Measurements from ENCODE around the gene ITGA3.

ITGA3 gene

DNA sequence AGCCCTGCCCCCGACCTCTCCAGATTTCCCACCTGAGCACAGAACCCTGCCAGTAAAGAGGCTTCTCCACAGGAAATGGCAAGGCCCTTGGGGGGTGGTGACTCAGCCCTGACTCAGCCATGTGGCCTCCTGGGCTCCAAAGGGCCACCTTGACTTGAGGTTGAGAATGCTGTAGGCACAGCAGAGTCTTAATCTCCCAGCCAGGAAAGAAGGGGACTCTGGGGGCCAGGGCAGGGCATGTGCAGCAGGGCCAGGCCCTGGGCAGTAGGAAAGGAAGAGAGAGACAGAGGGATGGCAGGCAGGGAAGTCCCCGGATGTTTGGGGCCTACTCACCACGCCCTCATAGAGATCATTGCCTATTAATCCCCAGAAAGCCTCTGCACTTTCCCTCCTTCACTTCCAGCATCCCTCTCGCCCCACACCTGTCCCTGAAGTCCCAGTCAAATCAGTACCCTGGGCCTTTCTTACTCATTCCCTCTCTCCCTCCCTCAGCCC, 4.8 kb upstream of the ITGA3 start:
- no peak overlapping the region for H3K4me3 ChIP-seq (replicated peaks; ENCODE audit: low read depth, low read length)
- DNase-seq (ENCODE audit: extremely low read depth, low read depth), result peak; percentile 82
- TF ChIP-seq, protein P1, sequence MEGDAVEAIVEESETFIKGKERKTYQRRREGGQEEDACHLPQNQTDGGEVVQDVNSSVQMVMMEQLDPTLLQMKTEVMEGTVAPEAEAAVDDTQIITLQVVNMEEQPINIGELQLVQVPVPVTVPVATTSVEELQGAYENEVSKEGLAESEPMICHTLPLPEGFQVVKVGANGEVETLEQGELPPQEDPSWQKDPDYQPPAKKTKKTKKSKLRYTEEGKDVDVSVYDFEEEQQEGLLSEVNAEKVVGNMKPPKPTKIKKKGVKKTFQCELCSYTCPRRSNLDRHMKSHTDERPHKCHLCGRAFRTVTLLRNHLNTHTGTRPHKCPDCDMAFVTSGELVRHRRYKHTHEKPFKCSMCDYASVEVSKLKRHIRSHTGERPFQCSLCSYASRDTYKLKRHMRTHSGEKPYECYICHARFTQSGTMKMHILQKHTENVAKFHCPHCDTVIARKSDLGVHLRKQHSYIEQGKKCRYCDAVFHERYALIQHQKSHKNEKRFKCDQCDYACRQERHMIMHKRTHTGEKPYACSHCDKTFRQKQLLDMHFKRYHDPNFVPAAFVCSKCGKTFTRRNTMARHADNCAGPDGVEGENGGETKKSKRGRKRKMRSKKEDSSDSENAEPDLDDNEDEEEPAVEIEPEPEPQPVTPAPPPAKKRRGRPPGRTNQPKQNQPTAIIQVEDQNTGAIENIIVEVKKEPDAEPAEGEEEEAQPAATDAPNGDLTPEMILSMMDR (IDR thresholded peaks at IDR 0.05; ENCODE audit: low read depth, low read length, missing control alignments), result no peak

DNA sequence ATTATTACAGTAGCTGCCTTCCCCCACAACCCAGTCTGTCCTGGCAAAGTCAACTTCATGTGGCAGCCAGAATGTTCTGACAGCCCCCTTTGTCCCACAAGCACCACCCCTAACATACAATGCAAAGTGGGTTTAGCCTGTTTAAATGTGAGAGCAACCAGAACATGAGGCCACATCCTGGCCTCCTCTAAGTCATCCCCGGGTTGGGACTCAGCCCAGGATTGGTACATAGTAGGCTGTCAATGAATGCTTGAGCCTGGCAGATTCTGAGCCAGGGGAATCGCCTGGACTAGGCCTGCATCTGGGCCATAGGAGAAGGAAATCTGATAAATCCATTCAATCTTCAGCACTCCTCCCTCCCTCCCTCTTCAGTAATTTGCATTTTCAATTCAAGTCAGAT, 4.3 kb upstream of the ITGA3 start:
- TF ChIP-seq, protein P1 (IDR thresholded peaks at IDR 0.05; ENCODE audit: low read depth, low read length, missing control alignments), result no peak
- no peak for DNase-seq (ENCODE audit: extremely low read depth, low read depth)
- H3K4me3 ChIP-seq (replicated peaks; ENCODE audit: low read depth, low read length), result no peak overlapping the region

DNA sequence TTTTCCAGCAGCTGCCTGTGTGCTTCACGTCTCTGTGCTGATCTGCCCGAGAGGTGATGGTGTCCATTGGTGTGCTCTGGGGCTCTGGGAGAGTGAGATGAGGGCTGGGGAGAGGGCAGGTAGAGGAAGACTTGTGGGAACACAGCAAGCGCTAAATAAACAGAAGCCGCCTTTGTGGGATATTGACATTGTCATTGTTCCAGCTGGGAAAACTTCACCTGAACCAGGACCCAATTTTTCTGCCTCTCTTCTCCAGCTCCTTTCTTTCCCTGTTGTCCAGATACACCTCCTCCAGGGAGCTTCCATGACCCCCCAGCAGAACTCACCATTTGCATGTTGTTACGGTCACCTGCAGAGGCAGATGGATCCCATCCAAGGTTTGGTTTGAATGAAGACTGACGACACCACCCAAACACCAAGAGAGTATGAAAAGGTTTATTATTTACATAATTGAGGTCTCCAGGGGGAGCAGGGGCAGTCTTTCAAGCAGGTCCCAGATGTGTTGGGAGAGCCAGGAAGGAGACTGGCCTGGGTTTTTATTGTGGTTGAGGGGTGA, 3.6 kb upstream of the ITGA3 start:
- TF ChIP-seq, protein P1 (IDR thresholded peaks at IDR 0.05; ENCODE audit: low read depth, low read length, missing control alignments), result no peak
- no peak overlapping the region for H3K4me3 ChIP-seq (replicated peaks; ENCODE audit: low read depth, low read length)
- DNase-seq (ENCODE audit: extremely low read depth, low read depth), result no peak

DNA sequence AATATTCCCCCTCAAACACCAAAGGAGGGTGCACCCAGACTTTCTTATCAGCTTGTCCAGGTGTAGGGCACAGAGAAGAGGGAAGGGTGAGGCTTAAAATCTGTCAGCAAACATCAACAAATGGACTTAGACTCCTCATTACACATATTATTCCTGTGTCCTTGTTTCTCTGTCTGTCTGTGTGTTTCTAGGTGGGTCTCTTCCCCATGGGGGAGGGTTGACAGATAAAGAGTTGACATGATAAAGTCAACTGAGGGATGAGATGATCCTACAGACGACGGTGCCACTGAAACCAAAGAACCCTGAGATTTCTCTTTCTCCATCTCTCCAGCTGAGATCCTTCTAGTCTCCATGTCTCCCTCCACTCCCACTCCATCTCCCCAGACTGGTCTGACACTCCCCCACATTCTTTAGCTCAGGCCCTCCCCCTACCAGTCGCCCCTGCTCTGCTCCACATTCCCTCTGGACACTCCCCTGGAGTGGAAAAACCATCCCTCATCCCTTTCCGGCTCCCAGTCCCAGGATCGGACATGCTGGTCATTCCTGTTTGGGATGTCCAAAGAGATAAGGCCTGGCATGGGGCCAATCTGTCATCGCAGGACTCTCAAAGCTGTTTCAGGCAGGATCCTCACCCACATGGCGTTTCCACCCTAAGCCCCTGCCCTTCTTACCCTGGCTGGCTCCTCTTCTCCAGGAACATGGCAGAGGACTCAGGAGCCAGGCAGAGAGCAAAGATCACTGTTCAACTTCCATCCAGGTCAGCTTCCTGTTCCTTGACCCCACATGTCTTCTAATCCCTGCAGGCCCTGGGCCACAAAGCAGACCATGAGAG, 2.9 kb upstream of the ITGA3 start:
- no peak overlapping the region for H3K4me3 ChIP-seq (replicated peaks; ENCODE audit: low read depth, low read length)

DNA sequence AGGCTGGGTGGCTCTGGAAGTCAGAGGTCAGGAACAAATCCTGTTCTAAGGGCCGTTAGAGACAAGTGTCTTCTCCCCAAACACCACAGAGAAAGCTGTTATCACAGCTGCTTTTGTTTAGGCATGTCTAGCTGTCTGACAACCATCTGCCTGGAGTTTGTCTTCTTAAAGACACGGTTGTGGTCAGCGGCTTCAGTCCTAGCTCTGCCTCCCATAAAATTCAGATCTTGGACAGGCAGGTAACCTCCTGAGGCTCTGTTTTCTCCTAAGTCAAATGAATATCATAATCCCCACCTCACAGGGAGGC, 2.3 kb upstream of the ITGA3 start:
- H3K4me3 ChIP-seq (replicated peaks; ENCODE audit: low read depth, low read length), result no peak overlapping the region
- no peak for DNase-seq (ENCODE audit: extremely low read depth, low read depth)
- TF ChIP-seq, protein P1 (IDR thresholded peaks at IDR 0.05; ENCODE audit: low read depth, low read length, missing control alignments), result no peak

More for the DNA sequence above, 2.9 kb upstream of the ITGA3 start:
- no peak for DNase-seq (ENCODE audit: extremely low read depth, low read depth)
- TF ChIP-seq, protein P1 (IDR thresholded peaks at IDR 0.05; ENCODE audit: low read depth, low read length, missing control alignments), result no peak

DNA sequence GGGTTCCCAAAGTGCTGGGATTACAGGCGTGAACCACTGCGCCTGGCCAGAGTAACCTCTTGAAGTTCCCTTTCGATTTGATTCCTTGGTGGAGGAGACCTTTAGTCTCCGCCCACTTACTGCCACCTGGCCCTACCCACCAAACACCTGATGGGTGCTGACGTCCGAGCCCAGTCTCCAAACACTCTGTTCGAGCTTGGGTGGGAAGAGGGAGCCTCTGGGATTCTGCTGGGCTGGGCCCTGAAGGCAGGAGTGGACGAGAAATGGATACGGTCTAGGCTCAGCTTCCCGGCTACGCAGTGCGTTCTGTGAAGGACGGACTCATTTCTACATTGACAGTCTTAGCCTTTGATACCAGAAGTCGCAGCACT, 870 bp upstream of the ITGA3 start:
- no peak for DNase-seq (ENCODE audit: extremely low read depth, low read depth)
- TF ChIP-seq, protein P1 (IDR thresholded peaks at IDR 0.05; ENCODE audit: low read depth, low read length, missing control alignments), result no peak
- peak overlapping the region; percentile 72 for H3K4me3 ChIP-seq (replicated peaks; ENCODE audit: low read depth, low read length)
